Measurements from ENCODE around the gene HOXA5. TPM values are rescaled to one million over a fixed set of nuclear protein-coding genes. Genes with fewer than 3 reads are reported as not detected.

The HOXA5 gene
- total and polyA plus RNA-seq, 2 donors (not counting 3 experiments of a cell fraction or from before 2014, with no cell fraction given), result 18.6 to 18.8 TPM

GRCh38 chr7:27141923-27142579 lies 1.4 kb downstream of the HOXA5 start:
- Histone ChIP-seq H3K27ac (ENCODE audit: insufficient read depth, low read depth, low read length) (peak overlapping the region; percentile 82), H3K36me3 (ENCODE audit: control insufficient read depth in 2 of 2, extremely low read depth in 1 of 2, insufficient read depth in 2 of 2, low read length in 2 of 2) (peaks cover 0 to 19% of the 10 kb centered on the region in 2 experiments)
- peak; percentile 79 for FAIRE-seq

More at GRCh38 chr7:27141923-27142579, 1.4 kb downstream of the HOXA5 start:
- Histone ChIP-seq H2AFZ (ENCODE audit: low read depth, low read length) (no peak overlapping the region), H4K20me1 (replicated peaks; ENCODE audit: control insufficient read depth, extremely low read depth, insufficient read depth, low read length) (no peaks in the 10 kb centered on the region), H3K4me2 (ENCODE audit: insufficient read depth, low read length) (peak overlapping the region; percentile 92), H3K4me3 (replicated peaks in 1 of 3; ENCODE audit: insufficient read depth in 1 of 3, low read depth in 1 of 3, low read length in 3 of 3) (peak overlapping the region; percentile 29 to 84 (median 65)), H3K4me1 (ENCODE audit: control insufficient read depth, extremely low read depth, insufficient read depth, low read length) (peaks cover 76% of the 10 kb centered on the region), H3K27me3 (ENCODE audit: control insufficient read depth in 2 of 2, insufficient read depth in 2 of 2, low read length in 2 of 2) (no peaks in the 10 kb centered on the region), H3K9me3 (replicated peaks; ENCODE audit: control insufficient read depth, insufficient read depth, low read length) (no peaks in the 10 kb centered on the region), H3K79me2 (ENCODE audit: control insufficient read depth, insufficient read depth, low read length) (peaks cover 99% of the 10 kb centered on the region), H3K9me1 (replicated peaks; ENCODE audit: control insufficient read depth, extremely low read depth, insufficient read depth, low read length) (no peaks in the 10 kb centered on the region), H3K9ac (replicated peaks; ENCODE audit: extremely low read depth, insufficient read depth, low read length) (peak overlapping the region; percentile 84)
- TF ChIP-seq EZH2 (IDR thresholded peaks at IDR 0.05; ENCODE audit: borderline replicate concordance, low read depth, low read length, severe bottlenecking), result no peak
- peak; percentile 23 to 35 for TF ChIP-seq CTCF (IDR thresholded peaks at IDR 0.05; ENCODE audit: extremely low read depth in 1 of 2, insufficient read depth in 1 of 2, low read depth in 1 of 2, low read length in 2 of 2)
- no peak for TF ChIP-seq POLR2AphosphoS5 (IDR thresholded peaks at IDR 0.05; ENCODE audit: insufficient read depth, low read depth, low read length)
- no peak for TF ChIP-seq JUN (IDR thresholded peaks at IDR 0.05; ENCODE audit: borderline replicate concordance, insufficient read depth, insufficient read length, low read depth)
- TF ChIP-seq MYC (IDR thresholded peaks at IDR 0.05; ENCODE audit: low read depth, low read length), result no peak
- no TSS peak for BruUV-seq (replicated peaks)
- intact Hi-C loops (cut with micrococcal nuclease), result loop anchor here (2.0 to 5.0 kb wide), 3 partner anchors 640 to 1285 kb away; no protein-coding TSS in a partner anchor
- ChIA-PET CTCF (interaction anchor here (0.9 to 7.0 kb wide), 14 partner anchors 11 to 773 kb away, joined by 3 to 72 read pairs (median 11); partner anchors contain the start of genes HOXA4 and HOXA7), POLR2A (interaction anchor here (1.3 to 2.2 kb wide), 3 partner anchors 11 to 43 kb away, joined by 3 to 7 read pairs (median 4); partner anchors contain the start of gene HOXA3)
- DNase-seq (ENCODE audit: low read depth, low spot score), result no peak
- dilution Hi-C loops (cut with MboI; ENCODE audit: extremely low pct_ligation_motif_present, low sequenced_read_pairs), result no loop called here
